ENCODE results near the gene LCA5L.

LCA5L gene

GRCh38 chr21:39480271-39480670 is 34.7 kb upstream of the LCA5L start:
- TF ChIP-seq CTCF (IDR thresholded peaks at IDR 0.05; ENCODE audit: low read depth, low read length) = no peak
- Histone ChIP-seq H3K4me3 (ENCODE audit: low read depth, low read length) (no peak overlapping the region), H3K36me3 (no peaks in the 10 kb centered on the region), H3K9me3 (ENCODE audit: severe bottlenecking) (no peaks in the 10 kb centered on the region), H3K27ac (no peak overlapping the region), H3K27me3 (ENCODE audit: insufficient read depth, low read depth, severe bottlenecking) (no peaks in the 10 kb centered on the region)
- DNase-seq = no peak

GRCh38 chr21:39479814-39480182 is 34.2 kb upstream of the LCA5L start:
- no peak overlapping the region for H3K4me3 ChIP-seq (ENCODE audit: low read depth, low read length)
- H3K36me3 ChIP-seq = no peaks in the 10 kb centered on the region
- no peak overlapping the region for H3K27ac ChIP-seq
- H3K27me3 ChIP-seq (ENCODE audit: insufficient read depth, low read depth, severe bottlenecking) = no peaks in the 10 kb centered on the region
- no peak for TF ChIP-seq CTCF (IDR thresholded peaks at IDR 0.05; ENCODE audit: low read depth, low read length)
- H3K9me3 ChIP-seq (ENCODE audit: severe bottlenecking) = no peaks in the 10 kb centered on the region
- no peak for DNase-seq

- TF ChIP-seq CTCF (IDR thresholded peaks at IDR 0.05; ENCODE audit: low read depth, low read length) = no peak
- no peaks in the 10 kb centered on the region for H3K9me3 ChIP-seq (ENCODE audit: severe bottlenecking)
Measured at GRCh38 chr21:39479164-39479813, 33.7 kb upstream of the LCA5L start.

GRCh38 chr21:39474611-39475010 is 29.0 kb upstream of the LCA5L start:
- Histone ChIP-seq H3K36me3 (no peaks in the 10 kb centered on the region), H3K4me3 (ENCODE audit: low read depth, low read length) (no peak overlapping the region), H3K9me3 (ENCODE audit: severe bottlenecking) (no peaks in the 10 kb centered on the region), H3K27ac (no peak overlapping the region), H3K27me3 (ENCODE audit: insufficient read depth, low read depth, severe bottlenecking) (no peaks in the 10 kb centered on the region)
- DNase-seq = no peak
- TF ChIP-seq CTCF (IDR thresholded peaks at IDR 0.05; ENCODE audit: low read depth, low read length) = no peak

More at GRCh38 chr21:39479164-39479813, 33.7 kb upstream of the LCA5L start:
- H3K36me3 ChIP-seq = no peaks in the 10 kb centered on the region
- DNase-seq = no peak
- no peak overlapping the region for H3K27ac ChIP-seq
- no peaks in the 10 kb centered on the region for H3K27me3 ChIP-seq (ENCODE audit: insufficient read depth, low read depth, severe bottlenecking)
- H3K4me3 ChIP-seq (ENCODE audit: low read depth, low read length) = no peak overlapping the region

- Histone ChIP-seq H3K9me3 (ENCODE audit: severe bottlenecking) (no peaks in the 10 kb centered on the region), H3K4me3 (ENCODE audit: low read depth, low read length) (no peak overlapping the region), H3K27me3 (ENCODE audit: insufficient read depth, low read depth, severe bottlenecking) (no peaks in the 10 kb centered on the region), H3K27ac (no peak overlapping the region), H3K36me3 (no peaks in the 10 kb centered on the region)
- no peak for DNase-seq
- TF ChIP-seq CTCF (IDR thresholded peaks at IDR 0.05; ENCODE audit: low read depth, low read length) = no peak
Measured at GRCh38 chr21:39472786-39473185, 27.2 kb upstream of the LCA5L start.

GRCh38 chr21:39471598-39471997 is 26.0 kb upstream of the LCA5L start:
- no peak for TF ChIP-seq CTCF (IDR thresholded peaks at IDR 0.05; ENCODE audit: low read depth, low read length)
- Histone ChIP-seq H3K4me3 (ENCODE audit: low read depth, low read length) (no peak overlapping the region), H3K36me3 (no peaks in the 10 kb centered on the region), H3K27ac (no peak overlapping the region), H3K9me3 (ENCODE audit: severe bottlenecking) (no peaks in the 10 kb centered on the region), H3K27me3 (ENCODE audit: insufficient read depth, low read depth, severe bottlenecking) (no peaks in the 10 kb centered on the region)
- no peak for DNase-seq
